H9 (cell line): ENCODE measurements around the gene ARHGAP45. TPM values are rescaled to one million over a fixed set of nuclear protein-coding genes. Genes with fewer than 3 reads are reported as not detected.

Source experiments
- DNase-seq: peaks from one replicate; pipeline ENCODE4 v3.0.0-alpha.2; 2017
- H2AFZ ChIP-seq: one replicate; pipeline ENCODE4 v1.6.1; 2013; ENCODE audit warnings: mild to moderate bottlenecking, low read length, control low read depth, moderate library complexity
- H2AK5ac ChIP-seq: 2 replicates; pipeline ENCODE4 v1.6.1; 2013; ENCODE audit warnings: low read length, control low read depth, mixed read lengths; ENCODE audit not compliant: insufficient read length
- H2BK120ac ChIP-seq: one replicate; pipeline ENCODE4 v1.6.1; 2013; ENCODE audit warnings: low read depth, mild to moderate bottlenecking, low read length, control low read depth, inconsistent platforms; ENCODE audit not compliant: poor library complexity, severe bottlenecking
- H2BK12ac ChIP-seq: 2 replicates; pipeline ENCODE4 v1.6.1; 2013; ENCODE audit warnings: low read length, control low read depth, mixed read lengths, low read depth; ENCODE audit not compliant: insufficient read length
- H2BK15ac ChIP-seq: 2 replicates; pipeline ENCODE4 v1.6.1; 2013; ENCODE audit warnings: low read depth, low read length, control low read depth
- H2BK20ac ChIP-seq: one replicate; pipeline ENCODE4 v1.6.1; 2013; ENCODE audit warnings: low read depth, mild to moderate bottlenecking, low read length, control low read depth, inconsistent platforms; ENCODE audit not compliant: poor library complexity, severe bottlenecking
- H2BK5ac ChIP-seq: 2 replicates; pipeline ENCODE4 v1.6.1; 2013; ENCODE audit warnings: low read length, control low read depth, mixed read lengths; ENCODE audit not compliant: insufficient read length
- H3K14ac ChIP-seq: 2 replicates; pipeline ENCODE4 v1.6.1; 2013; ENCODE audit warnings: low read length, control low read depth; ENCODE audit not compliant: insufficient read depth
- H3K18ac ChIP-seq: 2 replicates; pipeline ENCODE4 v1.6.1; 2013; ENCODE audit warnings: low read depth, mild to moderate bottlenecking, mixed read lengths, low read length, control low read depth; ENCODE audit not compliant: insufficient read length
- H3K23ac ChIP-seq: 2 replicates; pipeline ENCODE4 v1.6.1; 2013; ENCODE audit warnings: low read length, control low read depth, mixed read lengths, low read depth; ENCODE audit not compliant: insufficient read length
- H3K23me2 ChIP-seq: 2 replicates; pipeline ENCODE4 v1.6.1; 2013; ENCODE audit warnings: low read depth, mild to moderate bottlenecking, mixed read lengths, low read length, control low read depth; ENCODE audit not compliant: insufficient read length, poor library complexity, severe bottlenecking
- H3K27ac ChIP-seq: 2 replicates; pipeline ENCODE4 v1.5.1; 2013; ENCODE audit warnings: low read length, control low read depth, mixed read lengths, low read depth; ENCODE audit not compliant: insufficient read length
- H3K27me3 ChIP-seq: 2 replicates; pipeline ENCODE4 v1.6.1; 2013; ENCODE audit warnings: low read length, control low read depth, inconsistent platforms; ENCODE audit not compliant: insufficient read depth
- H3K4ac ChIP-seq: 2 replicates; pipeline ENCODE4 v1.6.1; 2013; ENCODE audit warnings: low read depth, mild to moderate bottlenecking, control low read depth, inconsistent platforms, low read length, moderate library complexity
- H3K4me1 ChIP-seq: 2 replicates; pipeline ENCODE4 v1.6.1; 2013; ENCODE audit warnings: low read length, control low read depth, inconsistent platforms; ENCODE audit not compliant: insufficient read depth
- H3K4me2 ChIP-seq: 2 replicates; pipeline ENCODE4 v1.6.1; 2013; ENCODE audit warnings: low read length, control low read depth, mixed read lengths; ENCODE audit not compliant: insufficient read length, insufficient read depth
- H3K56ac ChIP-seq: 2 replicates; pipeline ENCODE4 v1.6.1; 2013; ENCODE audit warnings: low read depth, mild to moderate bottlenecking, mixed read lengths, low read length, control low read depth; ENCODE audit not compliant: insufficient read length
- H3K79me1 ChIP-seq: 2 replicates; pipeline ENCODE4 v1.6.1; 2013; ENCODE audit warnings: low read depth, mild to moderate bottlenecking, moderate library complexity, low read length, control low read depth, inconsistent platforms; ENCODE audit not compliant: insufficient read depth, poor library complexity, severe bottlenecking
- H3K79me2 ChIP-seq: 2 replicates; pipeline ENCODE4 v1.6.1; 2013; ENCODE audit warnings: low read length, control low read depth, inconsistent platforms; ENCODE audit not compliant: insufficient read depth
- H3K9ac ChIP-seq: 2 replicates; pipeline ENCODE4 v1.6.1; 2013; ENCODE audit warnings: low read length, control low read depth, mixed read lengths; ENCODE audit not compliant: insufficient read length; ENCODE audit errors: extremely low read depth
- H3K9me3 ChIP-seq: one replicate; pipeline ENCODE4 v1.6.1; 2013; ENCODE audit warnings: low read depth, low read length, inconsistent platforms; ENCODE audit not compliant: control insufficient read depth
- H3T11ph ChIP-seq: one replicate; pipeline ENCODE4 v1.6.1; 2013; ENCODE audit warnings: mild to moderate bottlenecking, low read length, control low read depth, inconsistent platforms
- H4K20me1 ChIP-seq: one replicate; pipeline ENCODE4 v1.6.1; 2013; ENCODE audit not compliant: control insufficient read depth, insufficient read length, insufficient read depth
- H4K5ac ChIP-seq: 2 replicates; pipeline ENCODE4 v1.6.1; 2013; ENCODE audit warnings: low read depth, mild to moderate bottlenecking, mixed read lengths, low read length, control low read depth; ENCODE audit not compliant: insufficient read length
- H4K8ac ChIP-seq: replicated peaks from 2 replicates; pipeline ENCODE4 v1.6.1; 2013; ENCODE audit warnings: low read length, control low read depth, mixed read lengths, low read depth; ENCODE audit not compliant: insufficient read length
- H4K91ac ChIP-seq: 2 replicates; pipeline ENCODE4 v1.6.1; 2013; ENCODE audit warnings: low read depth, mild to moderate bottlenecking, moderate library complexity, mixed read lengths, low read length, control low read depth; ENCODE audit not compliant: insufficient read length
- H3K27ac Mint-ChIP-seq, 3 experiments: 2 replicates in 2 of 3; 3 replicates in 1 of 3; pipeline ENCODE4 v1.8.0; 2020 to 2021; ENCODE audit warnings: mixed read lengths in 3 of 3, mild to moderate bottlenecking in 1 of 3, moderate library complexity in 1 of 3
- H3K27me3 Mint-ChIP-seq: 2 replicates; pipeline ENCODE4 v1.8.0; 2021; ENCODE audit warnings: low read depth, mild to moderate bottlenecking, moderate library complexity, mixed read lengths
- H3K36me3 Mint-ChIP-seq, 3 experiments: 2 replicates in 2 of 3; 3 replicates in 1 of 3; pipeline ENCODE4 v1.8.0; 2020 to 2021; ENCODE audit warnings: low read depth in 3 of 3, mixed read lengths in 3 of 3; ENCODE audit not compliant: insufficient read depth in 1 of 3
- H3K4me1 Mint-ChIP-seq, 2 experiments: 2 replicates each; pipeline ENCODE4 v1.8.0; 2020; ENCODE audit warnings: mixed read lengths in 2 of 2
- H3K4me3 Mint-ChIP-seq, 2 experiments: 2 replicates in 1 of 2; 3 replicates in 1 of 2; pipeline ENCODE4 v1.8.0; 2020 to 2021; ENCODE audit warnings: mild to moderate bottlenecking in 2 of 2, mixed read lengths in 2 of 2, moderate library complexity in 1 of 2
- H3K9me3 Mint-ChIP-seq, 2 experiments: 2 replicates in 1 of 2; 3 replicates in 1 of 2; pipeline ENCODE4 v1.8.0; 2020; ENCODE audit warnings: mild to moderate bottlenecking in 2 of 2, mixed read lengths in 2 of 2, moderate library complexity in 1 of 2
- WGBS: extraction: QIAGEN DNeasy Blood & Tissue Kit; methylation state at CpG from one replicate; pipeline ENCODE4 v1.1.7; 2013; ENCODE audit warnings: missing lambda C conversion rate, low lambda C conversion rate, mixed read lengths; ENCODE audit not compliant: insufficient read length; ENCODE audit errors: extremely low coverage; 5-methylcytosine and 5-hydroxymethylcytosine counted together
- total RNA-seq: library from RNA; stranded (reverse); gene quantifications from 2 replicates; pipeline ENCODE4 v1.2.1, GENCODE V29; 2021
- TF ChIP-seq, protein P1 (sequence below): fragments of 200-600 bp; sonication (generic); conservative IDR thresholded peaks from 3 replicates; pipeline ENCODE4 v1.8.0; 2021; ENCODE audit warnings: antibody characterized with exemption, mild to moderate bottlenecking

Gene ARHGAP45
- total RNA-seq, 1 experiment from 2014 or later, result 39.8 TPM

DNA sequence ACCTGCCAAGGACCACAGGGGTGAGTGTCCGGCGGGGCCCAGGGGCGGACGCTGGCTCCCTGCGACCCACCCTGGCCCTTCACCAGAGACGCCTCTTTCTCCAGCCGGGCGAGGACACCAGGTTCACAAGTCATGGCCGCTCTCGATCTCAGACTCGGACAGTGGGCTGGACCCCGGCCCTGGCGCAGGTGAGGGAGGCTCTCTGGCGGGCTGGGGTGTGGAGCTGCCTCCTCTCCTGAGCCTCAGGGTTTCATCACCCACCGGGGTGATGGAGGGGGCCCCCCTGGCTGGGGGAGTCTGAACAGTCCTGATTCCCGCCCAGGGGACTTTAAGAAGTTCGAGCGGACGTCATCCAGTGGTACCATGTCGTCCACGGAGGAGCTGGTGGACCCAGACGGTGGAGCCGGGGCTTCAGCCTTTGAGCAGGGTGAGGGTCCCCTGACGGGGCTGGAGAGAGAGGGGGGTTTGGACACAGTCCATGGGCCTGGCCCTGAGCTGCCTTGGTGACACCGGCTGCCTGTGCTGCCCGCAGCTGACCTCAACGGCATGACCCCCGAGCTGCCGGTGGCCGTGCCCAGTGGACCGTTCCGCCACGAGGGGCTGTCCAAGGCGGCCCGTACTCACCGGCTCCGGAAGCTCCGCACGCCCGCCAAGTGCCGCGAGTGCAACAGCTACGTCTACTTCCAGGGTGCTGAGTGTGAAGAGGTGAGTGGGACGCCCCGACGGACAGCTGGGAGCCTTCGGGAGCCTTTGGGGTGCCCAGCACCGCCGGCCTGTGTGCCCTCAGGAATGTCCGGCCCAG lies 13.6 kb downstream of the ARHGAP45 start:
- Histone ChIP-seq H3K23me2 (no peaks in the 10 kb centered on the region), H2BK5ac (no peak overlapping the region), H3K27ac (no peak overlapping the region), H2BK12ac (no peak overlapping the region), H2AK5ac (no peak overlapping the region), H3K9ac (no peak overlapping the region), H3K79me2 (no peaks in the 10 kb centered on the region), H4K20me1 (no peaks in the 10 kb centered on the region), H3K4me2 (no peak overlapping the region), H4K5ac (no peak overlapping the region), H4K8ac (no peak overlapping the region), H3K9me3 (no peaks in the 10 kb centered on the region), H2AFZ (no peak overlapping the region), H3K4ac (no peak overlapping the region), H3K56ac (no peak overlapping the region), H3K27me3 (no peaks in the 10 kb centered on the region), H3K79me1 (no peaks in the 10 kb centered on the region), H3K23ac (no peak overlapping the region), H2BK120ac (no peak overlapping the region), H3K14ac (no peak overlapping the region), H2BK15ac (no peak overlapping the region), H3K18ac (no peak overlapping the region), H2BK20ac (no peak overlapping the region), H4K91ac (no peak overlapping the region), H3T11ph (no peak overlapping the region), H3K4me1 (no peaks in the 10 kb centered on the region)
- peaks cover 17 to 51% (median 44%) of the 10 kb centered on the region in 3 experiments for H3K36me3 Mint-ChIP-seq
- TF ChIP-seq, protein P1, sequence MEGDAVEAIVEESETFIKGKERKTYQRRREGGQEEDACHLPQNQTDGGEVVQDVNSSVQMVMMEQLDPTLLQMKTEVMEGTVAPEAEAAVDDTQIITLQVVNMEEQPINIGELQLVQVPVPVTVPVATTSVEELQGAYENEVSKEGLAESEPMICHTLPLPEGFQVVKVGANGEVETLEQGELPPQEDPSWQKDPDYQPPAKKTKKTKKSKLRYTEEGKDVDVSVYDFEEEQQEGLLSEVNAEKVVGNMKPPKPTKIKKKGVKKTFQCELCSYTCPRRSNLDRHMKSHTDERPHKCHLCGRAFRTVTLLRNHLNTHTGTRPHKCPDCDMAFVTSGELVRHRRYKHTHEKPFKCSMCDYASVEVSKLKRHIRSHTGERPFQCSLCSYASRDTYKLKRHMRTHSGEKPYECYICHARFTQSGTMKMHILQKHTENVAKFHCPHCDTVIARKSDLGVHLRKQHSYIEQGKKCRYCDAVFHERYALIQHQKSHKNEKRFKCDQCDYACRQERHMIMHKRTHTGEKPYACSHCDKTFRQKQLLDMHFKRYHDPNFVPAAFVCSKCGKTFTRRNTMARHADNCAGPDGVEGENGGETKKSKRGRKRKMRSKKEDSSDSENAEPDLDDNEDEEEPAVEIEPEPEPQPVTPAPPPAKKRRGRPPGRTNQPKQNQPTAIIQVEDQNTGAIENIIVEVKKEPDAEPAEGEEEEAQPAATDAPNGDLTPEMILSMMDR, result no peak
- H3K9me3 Mint-ChIP-seq, result no peaks in the 10 kb centered on the region
- H3K4me3 Mint-ChIP-seq, result peak overlapping the region; percentile 15 to 55; a peak in 2 of 5 replicates
- peaks cover 3 to 9% of the 10 kb centered on the region in 2 experiments; a peak in 2 of 4 replicates for H3K4me1 Mint-ChIP-seq
- H3K27ac Mint-ChIP-seq, result no peak overlapping the region
- no CpG with 5 or more reads among the region's 50 CpGs for WGBS
- peaks cover 1% of the 10 kb centered on the region for H3K27me3 Mint-ChIP-seq
- DNase-seq, result no peak
